ENCODE results near the gene RTN4. TPM values are rescaled to one million over a fixed set of nuclear protein-coding genes. Genes with fewer than 3 reads are reported as not detected.

RTN4 gene
- total RNA-seq, 1 experiment from 2014 or later: 394 TPM

- CTCF ChIA-PET: interaction anchor here (0.7 kb wide), 1 partner anchor 14 kb away, joined by 3 read pairs; no protein-coding TSS in a partner anchor
Observed at GRCh38 chr2:54964816-54965215, 85.4 kb downstream of the RTN4 start.

GRCh38 chr2:54964271-54964670, 86.0 kb downstream of the RTN4 start:
- peaks cover 15% of the 10 kb centered on the region for H3K4me1 Mint-ChIP-seq (ENCODE audit: low read depth, unreplicated experiment)
- no peaks in the 10 kb centered on the region for H3K27me3 Mint-ChIP-seq (ENCODE audit: unreplicated experiment)
- no peak overlapping the region for H3K27ac Mint-ChIP-seq (ENCODE audit: unreplicated experiment)
- no peaks in the 10 kb centered on the region for H3K9me3 Mint-ChIP-seq (ENCODE audit: low read depth, unreplicated experiment)
- no peak overlapping the region for H3K4me3 Mint-ChIP-seq (ENCODE audit: low read depth, unreplicated experiment)
- TF ChIP-seq CTCF (IDR thresholded peaks at IDR 0.05; ENCODE audit: unreplicated experiment): no peak
- intact Hi-C loops (cut with micrococcal nuclease; ENCODE audit: unreplicated experiment): no loop called here
- CTCF ChIA-PET: no interaction called here
- no peak for DNase-seq
- no TSS peak for BruUV-seq (replicated peaks)
- H3K36me3 Mint-ChIP-seq (ENCODE audit: insufficient read depth, unreplicated experiment): peaks cover 26% of the 10 kb centered on the region

More at GRCh38 chr2:54964816-54965215, 85.4 kb downstream of the RTN4 start:
- DNase-seq: no peak
- no peaks in the 10 kb centered on the region for H3K9me3 Mint-ChIP-seq (ENCODE audit: low read depth, unreplicated experiment)
- no TSS peak for BruUV-seq (replicated peaks)
- H3K4me1 Mint-ChIP-seq (ENCODE audit: low read depth, unreplicated experiment): peaks cover 15% of the 10 kb centered on the region
- H3K27me3 Mint-ChIP-seq (ENCODE audit: unreplicated experiment): no peaks in the 10 kb centered on the region
- H3K36me3 Mint-ChIP-seq (ENCODE audit: insufficient read depth, unreplicated experiment): peaks cover 26% of the 10 kb centered on the region
- no peak overlapping the region for H3K4me3 Mint-ChIP-seq (ENCODE audit: low read depth, unreplicated experiment)
- intact Hi-C loops (cut with micrococcal nuclease; ENCODE audit: unreplicated experiment): no loop called here
- TF ChIP-seq CTCF (IDR thresholded peaks at IDR 0.05; ENCODE audit: unreplicated experiment): no peak
- no peak overlapping the region for H3K27ac Mint-ChIP-seq (ENCODE audit: unreplicated experiment)

- Mint-ChIP-seq H3K4me3 (ENCODE audit: low read depth, unreplicated experiment) (no peak overlapping the region), H3K27me3 (ENCODE audit: unreplicated experiment) (no peaks in the 10 kb centered on the region), H3K4me1 (ENCODE audit: low read depth, unreplicated experiment) (peaks cover 15% of the 10 kb centered on the region), H3K36me3 (ENCODE audit: insufficient read depth, unreplicated experiment) (peaks cover 25% of the 10 kb centered on the region), H3K9me3 (ENCODE audit: low read depth, unreplicated experiment) (no peaks in the 10 kb centered on the region), H3K27ac (ENCODE audit: unreplicated experiment) (no peak overlapping the region)
- CTCF ChIA-PET: no interaction called here
- no peak for DNase-seq
- intact Hi-C loops (cut with micrococcal nuclease; ENCODE audit: unreplicated experiment): no loop called here
- no TSS peak for BruUV-seq (replicated peaks)
- no peak for TF ChIP-seq CTCF (IDR thresholded peaks at IDR 0.05; ENCODE audit: unreplicated experiment)
Observed at GRCh38 chr2:54963476-54963875, 86.8 kb downstream of the RTN4 start.

GRCh38 chr2:54962935-54963440, 87.3 kb downstream of the RTN4 start:
- no TSS peak for BruUV-seq (replicated peaks)
- intact Hi-C loops (cut with micrococcal nuclease; ENCODE audit: unreplicated experiment): no loop called here
- no peak overlapping the region for H3K27ac Mint-ChIP-seq (ENCODE audit: unreplicated experiment)
- no peaks in the 10 kb centered on the region for H3K27me3 Mint-ChIP-seq (ENCODE audit: unreplicated experiment)
- peaks cover 20% of the 10 kb centered on the region for H3K36me3 Mint-ChIP-seq (ENCODE audit: insufficient read depth, unreplicated experiment)
- no peak overlapping the region for H3K4me3 Mint-ChIP-seq (ENCODE audit: low read depth, unreplicated experiment)
- no peak for TF ChIP-seq CTCF (IDR thresholded peaks at IDR 0.05; ENCODE audit: unreplicated experiment)
- H3K9me3 Mint-ChIP-seq (ENCODE audit: low read depth, unreplicated experiment): no peaks in the 10 kb centered on the region
- peaks cover 15% of the 10 kb centered on the region for H3K4me1 Mint-ChIP-seq (ENCODE audit: low read depth, unreplicated experiment)
- CTCF ChIA-PET: no interaction called here
- no peak for DNase-seq
